PC-9 (cell line): ENCODE measurements around the gene ZNF365. TPM values are rescaled to one million over a fixed set of nuclear protein-coding genes. Genes with fewer than 3 reads are reported as not detected.

ENCODE experiments used
- BruUV-seq: library from RNA; stranded (reverse); fragments of 400-500 nt; replicated peaks from 2 replicates; lab custom pipeline; 2021; lab: Mats Ljungman, UMichigan
- CTCF ChIA-PET: fragments of 300-600 bp; sonication (Branson Sonifier 250); formaldehyde crosslinking; loops from one replicate; lab custom pipeline; 2022; ENCODE audit warnings: antibody characterized with exemption; lab: Charles Lee
- POLR2A ChIA-PET: fragments of 300-600 bp; sonication (Branson Sonifier 250); formaldehyde crosslinking; loops from one replicate; lab custom pipeline; 2022; ENCODE audit warnings: antibody characterized with exemption; ENCODE audit not compliant: unreplicated experiment; lab: Charles Lee
- DNase-seq, 2 experiments: peaks; one replicate each; pipeline versions ENCODE4 v3.0.0 to v3.0.0-alpha.2; 2015 to 2022; ENCODE audit warnings: mixed read lengths in 1 of 2
- H2AFZ ChIP-seq: fragments of 200-600 bp; sonication (generic); 2 replicates; pipeline ENCODE4 v1.8.1; 2017; ENCODE audit warnings: antibody characterized with exemption
- H3F3A ChIP-seq: fragments of 200-600 bp; sonication (generic); 2 replicates; pipeline ENCODE4 v1.8.1; 2017; ENCODE audit warnings: antibody characterized with exemption, mild to moderate bottlenecking, low read depth; ENCODE audit not compliant: insufficient read depth
- H3K27ac ChIP-seq: fragments of 200-600 bp; sonication (generic); 2 replicates; pipeline ENCODE4 v1.6.1; 2016; ENCODE audit warnings: mixed run types
- H3K27me3 ChIP-seq: fragments of 200-600 bp; sonication (generic); 2 replicates; pipeline ENCODE4 v1.6.1; 2016; ENCODE audit warnings: low read depth, mixed run types; ENCODE audit not compliant: insufficient read depth
- H3K36me3 ChIP-seq: fragments of 200-600 bp; sonication (generic); 2 replicates; pipeline ENCODE4 v1.6.1; 2016; ENCODE audit warnings: low read depth, mixed run types
- H3K4me1 ChIP-seq: fragments of 200-600 bp; sonication (generic); replicated peaks from 2 replicates; pipeline ENCODE4 v1.6.1; 2016; ENCODE audit warnings: mixed run types; ENCODE audit not compliant: insufficient read depth
- H3K4me2 ChIP-seq: fragments of 200-600 bp; sonication (generic); 2 replicates; pipeline ENCODE4 v1.6.1; 2017; ENCODE audit warnings: mixed run types
- H3K4me3 ChIP-seq: fragments of 200-600 bp; sonication (generic); 2 replicates; pipeline ENCODE4 v1.6.1; 2016; ENCODE audit warnings: mixed run types
- H3K79me2 ChIP-seq: fragments of 200-600 bp; sonication (generic); 2 replicates; pipeline ENCODE4 v1.6.1; 2017; ENCODE audit warnings: low read depth, mixed run types
- H3K9me2 ChIP-seq: fragments of 200-600 bp; sonication (generic); 2 replicates; pipeline ENCODE4 v1.8.1; 2017; ENCODE audit warnings: mild to moderate bottlenecking; ENCODE audit not compliant: insufficient read depth
- H3K9me3 ChIP-seq: fragments of 200-600 bp; sonication (generic); 2 replicates; pipeline ENCODE4 v1.8.1; 2016; ENCODE audit warnings: low read depth; ENCODE audit not compliant: insufficient read depth
- H4K20me1 ChIP-seq: fragments of 200-600 bp; sonication (generic); 2 replicates; pipeline ENCODE4 v1.8.1; 2017; ENCODE audit not compliant: insufficient read depth
- EZH2 ChIP-seq: fragments of 200-600 bp; sonication (generic); IDR thresholded peaks from 2 replicates; pipeline ENCODE4 v1.8.0; 2017; ENCODE audit warnings: antibody characterized with exemption, low read depth
- intact Hi-C: fragments of 100-400 bp; cut with micrococcal nuclease; formaldehyde crosslinking; loops from one replicate; pipeline ENCODE4 v1.10.0; 2022; ENCODE audit not compliant: unreplicated experiment
- total RNA-seq: library from RNA; stranded (reverse); gene quantifications from 2 replicates; pipeline ENCODE4 v1.2.3, GENCODE V29; 2021
- TF ChIP-seq, protein P1 (sequence below): fragments of 200-600 bp; sonication (generic); conservative IDR thresholded peaks from 2 replicates; pipeline ENCODE4 v1.6.1; 2017; ENCODE audit warnings: mixed run types, antibody characterized with exemption, mild to moderate bottlenecking, moderate library complexity

Gene ZNF365
- total RNA-seq, 1 experiment from 2014 or later = 1.8 TPM

DNA sequence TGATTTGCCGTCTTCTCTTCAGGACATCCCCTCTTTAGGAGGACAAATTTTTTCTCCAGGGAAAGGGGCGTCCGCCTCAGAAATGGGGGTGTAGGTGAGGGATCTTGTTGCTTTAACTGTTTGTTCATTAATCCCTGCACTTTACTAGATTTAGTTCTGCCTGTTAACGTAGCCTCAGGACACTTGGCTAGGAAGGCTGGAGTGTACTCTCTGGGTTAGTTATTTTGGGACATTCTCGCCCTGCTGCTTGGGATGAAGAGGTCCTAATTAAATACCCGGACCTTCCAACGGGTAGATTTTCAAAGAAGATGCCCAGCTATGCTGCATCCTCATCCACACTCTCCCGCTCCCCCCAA is 552 bp upstream of the ZNF365 start:
- no peaks in the 10 kb centered on the region for H3K9me3 ChIP-seq
- CTCF ChIA-PET = interaction anchor here (0.6 kb wide), 2 partner anchors 445 to 669 kb away, joined by 3 to 4 read pairs; no protein-coding TSS in a partner anchor
- H4K20me1 ChIP-seq = no peaks in the 10 kb centered on the region
- no peak for DNase-seq
- no peaks in the 10 kb centered on the region for H3K9me2 ChIP-seq
- H2AFZ ChIP-seq = peak overlapping the region; percentile 76
- H3K79me2 ChIP-seq = no peaks in the 10 kb centered on the region
- H3K4me3 ChIP-seq = peak overlapping the region; percentile 61
- BruUV-seq = no TSS peak
- POLR2A ChIA-PET = no interaction called here
- H3K4me1 ChIP-seq = peaks cover 5% of the 10 kb centered on the region; the same call in 1 of the 2 replicates
- intact Hi-C loops = no loop called here
- no peak for TF ChIP-seq EZH2
- TF ChIP-seq, protein P1, sequence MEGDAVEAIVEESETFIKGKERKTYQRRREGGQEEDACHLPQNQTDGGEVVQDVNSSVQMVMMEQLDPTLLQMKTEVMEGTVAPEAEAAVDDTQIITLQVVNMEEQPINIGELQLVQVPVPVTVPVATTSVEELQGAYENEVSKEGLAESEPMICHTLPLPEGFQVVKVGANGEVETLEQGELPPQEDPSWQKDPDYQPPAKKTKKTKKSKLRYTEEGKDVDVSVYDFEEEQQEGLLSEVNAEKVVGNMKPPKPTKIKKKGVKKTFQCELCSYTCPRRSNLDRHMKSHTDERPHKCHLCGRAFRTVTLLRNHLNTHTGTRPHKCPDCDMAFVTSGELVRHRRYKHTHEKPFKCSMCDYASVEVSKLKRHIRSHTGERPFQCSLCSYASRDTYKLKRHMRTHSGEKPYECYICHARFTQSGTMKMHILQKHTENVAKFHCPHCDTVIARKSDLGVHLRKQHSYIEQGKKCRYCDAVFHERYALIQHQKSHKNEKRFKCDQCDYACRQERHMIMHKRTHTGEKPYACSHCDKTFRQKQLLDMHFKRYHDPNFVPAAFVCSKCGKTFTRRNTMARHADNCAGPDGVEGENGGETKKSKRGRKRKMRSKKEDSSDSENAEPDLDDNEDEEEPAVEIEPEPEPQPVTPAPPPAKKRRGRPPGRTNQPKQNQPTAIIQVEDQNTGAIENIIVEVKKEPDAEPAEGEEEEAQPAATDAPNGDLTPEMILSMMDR = no peak
- H3K36me3 ChIP-seq = no peaks in the 10 kb centered on the region
- H3F3A ChIP-seq = peaks cover 6% of the 10 kb centered on the region; the same call in 1 of the 2 replicates
- H3K4me2 ChIP-seq = peak overlapping the region; percentile 92
- no peak overlapping the region for H3K27ac ChIP-seq
- 0 out of 2 replicates have a peak, but pooled peaks cover 4% of the 10 kb centered on the region for H3K27me3 ChIP-seq

DNA sequence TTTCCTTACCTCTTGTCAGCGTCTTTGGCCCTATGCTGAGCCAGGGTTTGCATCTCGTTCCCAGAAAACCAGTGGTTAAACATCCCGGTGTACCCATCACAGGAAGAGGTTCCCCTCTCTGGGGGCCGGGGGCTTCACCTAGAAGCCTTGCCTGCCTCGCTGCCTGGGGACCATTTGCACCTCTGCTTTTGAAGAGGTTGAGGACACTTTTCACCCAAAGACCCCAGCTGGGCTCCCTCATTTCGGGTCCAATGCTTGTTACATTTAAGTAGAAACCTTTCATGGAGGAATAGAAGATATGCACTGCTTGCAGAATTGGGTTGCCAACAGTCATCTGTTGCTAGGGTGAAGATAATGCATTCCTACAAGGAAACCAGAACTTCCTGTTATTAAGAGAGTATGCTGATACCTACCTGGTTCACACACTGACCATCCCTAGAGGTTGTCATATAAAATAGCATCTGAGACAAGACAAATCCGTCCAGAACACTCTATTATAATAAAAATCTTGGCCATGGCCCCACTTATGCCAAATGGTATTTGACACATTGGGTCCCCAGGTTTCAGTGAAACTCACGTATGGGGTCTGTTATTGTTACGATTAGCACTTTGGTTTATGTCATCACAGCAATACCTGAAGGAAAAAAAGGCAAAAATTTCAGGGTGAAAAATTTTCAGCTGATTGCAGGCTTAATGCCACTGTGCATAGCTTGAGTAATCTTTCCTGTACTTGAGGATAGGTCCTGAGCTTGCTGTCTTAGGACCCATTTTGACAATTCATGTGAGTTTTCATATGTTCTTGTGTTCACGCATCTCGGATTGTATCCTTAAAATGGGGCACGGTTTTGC is 917 bp downstream of the ZNF365 start:
- Histone ChIP-seq H3K4me3 (peak overlapping the region; percentile 61; the same call in 1 of the 2 replicates), H3K9me2 (no peaks in the 10 kb centered on the region), H3K36me3 (no peaks in the 10 kb centered on the region), H3K27ac (no peak overlapping the region), H4K20me1 (no peaks in the 10 kb centered on the region), H3K9me3 (no peaks in the 10 kb centered on the region), H3K27me3 (0 out of 2 replicates have a peak, but pooled peaks cover 4% of the 10 kb centered on the region), H3K79me2 (no peaks in the 10 kb centered on the region), H2AFZ (no peak overlapping the region), H3K4me1 (peaks cover 14% of the 10 kb centered on the region), H3K4me2 (peak overlapping the region; percentile 92; the same call in 1 of the 2 replicates), H3F3A (peaks cover 13% of the 10 kb centered on the region)
- ChIA-PET CTCF (interaction anchor here (0.5 to 1.0 kb wide), 3 partner anchors 336 to 1482 kb away, joined by 3 read pairs; no protein-coding TSS in a partner anchor), POLR2A (no interaction called here)
- BruUV-seq = no TSS peak
- peak; percentile 24 to 69 for DNase-seq
- TF ChIP-seq, protein P1 = no peak; the same call in 1 of the 2 replicates
- intact Hi-C loops = no loop called here

DNA sequence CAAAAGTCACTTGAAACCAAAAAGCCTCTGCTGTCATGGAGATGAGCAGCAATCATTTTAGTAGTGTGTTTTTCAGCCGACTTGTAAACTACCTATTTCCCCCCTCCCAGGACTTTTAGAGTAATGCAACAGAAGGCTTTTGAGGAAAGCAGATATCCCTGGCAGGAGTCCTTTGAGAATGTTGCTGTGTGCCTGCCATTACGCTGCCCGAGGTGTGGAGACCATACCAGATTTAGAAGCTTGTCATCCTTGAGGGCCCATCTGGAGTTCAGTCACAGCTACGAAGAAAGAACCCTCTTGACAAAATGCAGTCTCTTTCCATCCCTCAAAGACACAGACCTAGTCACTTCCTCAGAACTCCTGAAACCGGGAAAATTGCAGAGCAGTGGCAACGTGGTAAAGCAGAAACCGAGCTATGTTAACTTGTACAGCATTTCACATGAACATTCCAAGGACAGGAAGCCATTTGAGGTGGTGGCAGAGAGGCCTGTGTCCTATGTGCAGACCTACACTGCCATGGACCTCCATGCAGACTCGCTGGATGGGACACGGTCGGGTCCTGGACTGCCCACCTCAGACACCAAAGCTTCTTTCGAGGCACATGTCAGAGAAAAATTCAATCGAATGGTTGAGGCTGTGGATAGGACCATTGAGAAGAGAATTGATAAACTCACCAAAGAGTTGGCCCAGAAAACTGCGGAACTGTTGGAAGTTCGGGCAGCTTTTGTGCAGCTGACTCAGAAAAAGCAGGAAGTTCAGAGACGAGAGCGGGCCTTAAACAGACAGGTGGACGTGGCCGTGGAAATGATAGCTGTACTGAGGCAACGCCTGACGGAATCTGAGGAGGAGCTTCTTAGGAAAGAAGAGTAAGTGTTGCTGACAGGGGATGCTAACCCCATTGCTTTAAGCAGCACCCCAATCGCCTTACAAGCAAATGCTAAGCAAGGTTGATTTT is 2.2 kb downstream of the ZNF365 start:
- H3K27ac ChIP-seq = no peak overlapping the region
- DNase-seq = peak in 1 of 2 experiments; percentile 15
- H3K4me1 ChIP-seq = peaks cover 22% of the 10 kb centered on the region
- no peaks in the 10 kb centered on the region for H3K36me3 ChIP-seq
- BruUV-seq = TSS peak; percentile 15
- H3F3A ChIP-seq = peaks cover 19% of the 10 kb centered on the region
- no peaks in the 10 kb centered on the region for H3K9me3 ChIP-seq
- no peak overlapping the region for H2AFZ ChIP-seq
- no peaks in the 10 kb centered on the region for H3K79me2 ChIP-seq
- H3K4me2 ChIP-seq = no peak overlapping the region
- no peak for TF ChIP-seq EZH2
- TF ChIP-seq, protein P1 = no peak
- H3K9me2 ChIP-seq = no peaks in the 10 kb centered on the region
- H4K20me1 ChIP-seq = no peaks in the 10 kb centered on the region
- ChIA-PET CTCF (interaction anchor here (0.7 to 1.0 kb wide), 2 partner anchors 338 to 434 kb away, joined by 3 read pairs; no protein-coding TSS in a partner anchor), POLR2A (no interaction called here)
- H3K27me3 ChIP-seq = 0 out of 2 replicates have a peak, but pooled peaks cover 4% of the 10 kb centered on the region
- intact Hi-C loops = no loop called here
- no peak overlapping the region for H3K4me3 ChIP-seq
